Activated CD4-positive, alpha-beta T cell treated with anti-CD3 and anti-CD28 coated beads for 48 hours (primary cell): ENCODE results near the gene FGF2.
"Not testable (repeated sequence)": the region's sequence is repeated elsewhere in the genome, so short reads cannot be mapped to it uniquely, and the experiment has no call there.

Experiments
- DNase-seq: peaks from one replicate; pipeline ENCODE4 v3.0.0-alpha.2; 2020

FGF2 gene

DNA sequence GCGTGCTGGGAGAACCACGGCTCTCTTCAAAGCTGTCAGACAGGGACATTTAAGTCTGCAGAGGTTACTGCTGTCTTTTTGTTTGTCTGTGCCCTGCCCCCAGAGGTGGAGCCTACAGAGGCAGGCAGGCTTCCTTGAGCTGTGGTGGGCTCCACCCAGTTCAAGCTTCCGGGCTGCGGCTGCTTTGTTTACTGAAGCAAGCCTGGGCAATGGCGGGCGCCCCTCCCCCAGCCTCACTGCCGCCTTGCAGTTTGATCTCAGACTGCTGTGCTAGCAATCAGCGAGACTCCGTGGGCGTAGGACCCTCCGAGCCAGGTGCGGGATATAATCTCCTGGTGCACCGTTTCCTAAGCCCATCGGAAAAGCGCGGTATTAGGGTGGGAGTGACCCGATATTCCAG lies 118.5 kb downstream of the FGF2 start:
- DNase-seq: not testable (repeated sequence)

DNA sequence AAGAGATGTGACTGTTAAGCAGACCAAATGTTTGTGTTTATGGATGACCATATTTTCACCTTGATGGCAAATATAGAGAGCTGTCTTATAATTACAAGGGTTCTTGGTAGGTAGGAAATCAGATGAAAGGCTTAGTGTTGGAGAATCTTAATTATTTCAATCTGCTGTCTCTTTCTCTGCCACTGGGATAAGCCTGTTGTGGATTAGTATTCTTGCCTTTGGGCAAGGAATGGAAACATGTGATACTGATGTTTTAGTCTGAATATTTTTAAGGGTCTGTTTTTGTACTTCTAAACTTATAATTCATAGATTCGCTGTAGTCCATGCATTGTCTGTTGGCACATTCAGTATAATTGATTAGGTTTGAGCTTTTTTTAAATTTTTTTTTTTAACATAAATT lies 119.5 kb downstream of the FGF2 start:
- no peak for DNase-seq
